Activated T-helper 17 cell treated with anti-CD3 and anti-CD28 coated beads, Interleukin-2, amount 50 U/mL, for 72 hours (primary cell): ENCODE measurements around the gene NCKAP1. TPM values are rescaled to one million over a fixed set of nuclear protein-coding genes. Genes with fewer than 3 reads are reported as not detected.

Experiments used
- ATAC-seq: fragments of 150-1000 bp; cut with Tn5 transposase; replicated peaks from 2 replicates; pipeline ENCODE4 v1.10.0; 2021; ENCODE audit warnings: mild to moderate bottlenecking, moderate library complexity
- H3K27ac Mint-ChIP-seq: one replicate; pipeline ENCODE4 v1.8.0; 2022; ENCODE audit warnings: mixed read lengths
- H3K27me3 Mint-ChIP-seq: one replicate; pipeline ENCODE4 v1.8.0; 2022; ENCODE audit warnings: mixed read lengths
- H3K36me3 Mint-ChIP-seq: one replicate; pipeline ENCODE4 v1.8.0; 2022; ENCODE audit warnings: low read depth, mild to moderate bottlenecking, mixed read lengths
- H3K4me1 Mint-ChIP-seq: one replicate; pipeline ENCODE4 v1.8.0; 2022; ENCODE audit warnings: mixed read lengths
- H3K4me3 Mint-ChIP-seq: one replicate; pipeline ENCODE4 v1.8.0; 2022; ENCODE audit warnings: mild to moderate bottlenecking, mixed read lengths
- H3K9me3 Mint-ChIP-seq: one replicate; pipeline ENCODE4 v1.8.0; 2022; ENCODE audit warnings: mixed read lengths
- total RNA-seq, 2 donors: library from RNA; stranded (reverse); gene quantifications; one replicate each; pipeline ENCODE4 v1.2.3, GENCODE V29; 2022

NCKAP1 gene
- total RNA-seq, 2 donors from 2014 or later = 7.6 to 8.4 TPM

DNA sequence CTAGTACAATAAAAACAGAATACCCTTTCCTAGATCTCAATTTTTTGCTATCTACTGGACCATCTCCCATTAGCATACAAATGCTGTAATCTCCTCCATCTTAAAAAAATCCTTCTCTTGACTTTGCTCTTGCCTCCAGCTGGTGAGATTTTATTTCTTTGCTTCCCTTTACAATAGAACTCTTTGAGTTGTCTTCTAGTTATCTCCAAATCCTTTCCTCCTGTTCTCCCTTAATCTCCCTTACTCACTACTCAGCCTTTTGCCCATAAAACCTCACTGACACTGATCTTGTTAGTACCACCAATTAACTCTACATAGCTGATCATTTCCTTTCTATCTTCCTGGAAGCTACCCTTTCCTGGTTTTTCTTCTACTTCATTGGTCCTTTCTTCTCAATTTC lies 108.3 kb downstream of the NCKAP1 start:
- no peak for ATAC-seq
- Mint-ChIP-seq H3K9me3 (no peaks in the 10 kb centered on the region), H3K36me3 (peaks cover 57% of the 10 kb centered on the region), H3K4me1 (peaks cover 3% of the 10 kb centered on the region), H3K27ac (no peak overlapping the region), H3K4me3 (no peak overlapping the region), H3K27me3 (no peaks in the 10 kb centered on the region)

DNA sequence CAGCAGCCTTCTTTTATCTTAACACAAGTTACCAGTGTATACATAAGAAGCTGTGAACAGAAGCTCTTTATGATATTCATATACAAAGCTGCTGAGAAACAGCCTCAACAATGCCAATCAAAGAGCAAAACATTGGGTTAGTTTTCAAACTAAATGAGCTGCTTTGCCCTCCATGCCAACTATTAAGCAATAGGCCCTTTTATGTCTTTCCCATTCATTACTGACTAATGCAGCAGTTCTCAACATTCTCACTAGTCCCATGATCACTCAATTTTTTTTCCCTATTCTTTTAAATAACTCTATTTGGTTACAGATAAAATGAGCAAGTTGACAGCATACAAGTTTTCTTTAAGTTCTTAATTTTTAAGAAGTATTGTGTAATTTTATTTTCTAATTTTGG lies 114.0 kb downstream of the NCKAP1 start:
- Mint-ChIP-seq H3K4me3 (no peak overlapping the region), H3K9me3 (no peaks in the 10 kb centered on the region), H3K27me3 (no peaks in the 10 kb centered on the region), H3K4me1 (no peaks in the 10 kb centered on the region), H3K27ac (no peak overlapping the region), H3K36me3 (peaks cover 48% of the 10 kb centered on the region)
- no peak for ATAC-seq

DNA sequence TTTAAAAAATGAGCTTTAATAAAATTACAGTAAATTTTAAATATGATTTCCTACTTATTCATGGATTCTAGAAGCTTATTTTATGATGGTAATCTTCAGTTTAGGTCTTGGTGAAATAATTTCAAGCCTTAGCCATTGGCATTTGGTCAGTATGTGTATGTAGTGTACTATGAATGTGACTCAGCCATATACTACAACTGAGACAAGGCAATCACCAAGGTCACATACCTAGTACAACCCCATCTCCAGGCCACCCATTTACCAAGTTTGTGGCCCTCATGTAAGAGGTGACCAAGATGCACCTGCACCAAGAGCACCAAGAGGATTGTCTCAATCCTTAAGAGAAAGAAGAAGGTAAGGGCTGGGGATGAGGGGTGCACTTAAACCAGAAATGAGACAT lies 117.0 kb downstream of the NCKAP1 start:
- H3K9me3 Mint-ChIP-seq = no peaks in the 10 kb centered on the region
- H3K27me3 Mint-ChIP-seq = no peaks in the 10 kb centered on the region
- no peak for ATAC-seq
- H3K36me3 Mint-ChIP-seq = peaks cover 23% of the 10 kb centered on the region
- no peak overlapping the region for H3K4me3 Mint-ChIP-seq
- H3K4me1 Mint-ChIP-seq = no peaks in the 10 kb centered on the region
- H3K27ac Mint-ChIP-seq = no peak overlapping the region

DNA sequence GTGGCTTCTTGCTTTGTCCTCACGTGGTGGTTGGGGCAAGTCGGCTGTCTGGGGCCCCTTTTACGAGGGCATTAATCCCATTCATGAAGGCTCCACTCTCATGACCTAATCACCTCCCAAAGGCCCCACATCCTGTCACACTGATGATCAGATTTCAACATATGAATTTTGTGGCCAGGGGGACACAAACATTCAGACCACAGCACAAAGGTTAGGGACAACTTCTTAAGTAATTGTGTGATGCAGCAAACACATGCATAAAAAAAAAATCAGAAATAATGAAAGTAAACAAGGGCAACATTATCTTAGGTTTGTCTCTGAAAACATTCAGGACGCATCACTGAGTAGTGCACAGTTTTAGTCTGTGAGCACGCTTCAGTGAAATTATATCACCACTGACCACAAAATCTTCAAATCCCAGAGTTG lies 117.6 kb downstream of the NCKAP1 start:
- ATAC-seq = no peak
- no peaks in the 10 kb centered on the region for H3K9me3 Mint-ChIP-seq
- no peaks in the 10 kb centered on the region for H3K27me3 Mint-ChIP-seq
- peaks cover 19% of the 10 kb centered on the region for H3K36me3 Mint-ChIP-seq
- H3K27ac Mint-ChIP-seq = no peak overlapping the region
- no peaks in the 10 kb centered on the region for H3K4me1 Mint-ChIP-seq
- H3K4me3 Mint-ChIP-seq = no peak overlapping the region

DNA sequence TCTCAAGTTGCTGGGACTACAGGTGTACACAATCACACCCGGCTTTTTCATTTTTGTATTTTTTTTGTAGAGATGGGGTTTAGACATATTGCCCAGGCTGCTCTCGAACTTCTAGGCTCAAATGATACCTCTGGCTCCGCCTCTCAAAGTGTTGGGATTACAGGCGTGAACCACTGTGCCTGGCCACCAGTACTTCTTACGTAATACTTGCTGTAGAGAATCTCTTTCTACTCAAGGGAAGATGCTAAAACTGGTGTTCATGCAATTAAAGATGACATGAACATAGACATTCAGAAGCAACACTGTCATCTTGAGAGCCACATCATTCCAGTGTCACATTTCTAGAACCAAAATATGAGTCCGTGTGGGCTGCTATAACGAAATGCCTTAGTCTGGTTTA lies 118.2 kb downstream of the NCKAP1 start:
- no peak for ATAC-seq
- H3K36me3 Mint-ChIP-seq = peaks cover 19% of the 10 kb centered on the region
- no peak overlapping the region for H3K4me3 Mint-ChIP-seq
- H3K9me3 Mint-ChIP-seq = no peaks in the 10 kb centered on the region
- H3K27me3 Mint-ChIP-seq = no peaks in the 10 kb centered on the region
- no peak overlapping the region for H3K27ac Mint-ChIP-seq
- no peaks in the 10 kb centered on the region for H3K4me1 Mint-ChIP-seq

DNA sequence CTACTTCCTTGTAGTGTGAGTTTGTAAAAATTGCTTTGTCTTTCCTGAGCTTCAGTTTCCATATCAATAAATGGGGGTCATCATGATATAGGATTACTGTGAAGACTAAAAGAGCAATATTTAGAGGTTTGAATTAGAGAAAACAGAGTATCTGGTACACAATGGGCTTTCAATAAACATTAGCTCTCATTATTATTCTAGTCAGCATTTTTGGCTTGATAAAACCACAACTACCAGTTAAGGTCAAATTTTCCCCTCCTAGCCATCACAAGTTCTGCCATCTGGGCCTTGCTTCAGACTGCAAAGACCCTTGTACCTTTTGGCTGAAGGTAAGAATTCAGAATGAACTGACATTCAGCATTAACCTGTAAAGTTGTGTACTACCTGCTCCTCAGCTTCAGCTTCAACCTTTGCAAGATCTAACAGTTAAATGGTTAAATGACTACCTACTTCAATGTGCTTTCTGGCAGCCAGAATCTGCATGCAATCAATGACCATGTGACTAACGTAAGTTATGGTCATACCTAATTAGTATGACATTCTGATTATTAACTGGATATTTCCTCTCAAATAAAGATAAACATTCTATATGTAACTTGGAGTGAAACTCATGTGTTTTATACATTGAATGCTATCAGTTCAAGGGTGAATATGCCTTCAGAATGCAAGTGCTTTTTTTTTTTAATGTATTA lies 119.2 kb downstream of the NCKAP1 start:
- ATAC-seq = no peak
- Mint-ChIP-seq H3K27ac (no peak overlapping the region), H3K27me3 (no peaks in the 10 kb centered on the region), H3K36me3 (peaks cover 16% of the 10 kb centered on the region), H3K4me3 (no peak overlapping the region), H3K4me1 (no peaks in the 10 kb centered on the region), H3K9me3 (no peaks in the 10 kb centered on the region)

DNA sequence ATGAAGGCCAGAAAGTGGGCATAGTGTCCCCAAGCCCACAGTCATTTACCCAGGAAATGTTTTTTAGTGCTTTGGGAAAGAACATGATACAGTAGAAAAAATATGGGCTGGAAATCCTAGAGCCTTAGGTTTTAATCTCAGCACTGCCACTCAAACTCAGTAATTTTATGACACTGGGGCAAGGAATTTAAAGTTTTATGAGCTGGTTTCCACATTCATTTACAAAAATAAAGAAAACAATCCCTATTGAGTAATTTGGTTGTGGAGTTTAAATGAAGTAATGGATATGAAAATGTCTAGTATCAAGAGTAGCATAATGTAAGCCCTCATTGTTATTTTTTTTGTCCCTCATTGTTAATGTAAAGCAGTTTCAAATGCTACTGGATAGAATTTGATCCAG lies 120.3 kb downstream of the NCKAP1 start:
- H3K27ac Mint-ChIP-seq = no peak overlapping the region
- H3K4me1 Mint-ChIP-seq = no peaks in the 10 kb centered on the region

DNA sequence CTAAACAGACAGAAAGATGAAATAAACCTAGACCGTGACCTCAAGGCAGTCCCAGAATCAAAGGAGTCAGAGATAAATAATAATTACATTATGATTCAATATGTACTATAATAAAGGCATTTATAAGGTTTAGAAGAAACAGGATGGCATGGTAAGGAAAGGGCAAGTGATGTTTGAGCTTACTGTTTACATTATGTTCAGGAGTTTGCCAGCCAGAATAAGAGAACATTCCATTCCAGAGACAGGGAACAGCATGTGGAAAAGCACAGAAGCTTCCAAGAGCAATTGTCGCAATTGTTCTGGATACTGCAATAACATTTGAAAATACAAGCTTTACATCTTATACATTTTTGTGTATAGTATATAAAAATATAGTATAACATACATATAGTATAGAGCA lies 121.8 kb downstream of the NCKAP1 start:
- H3K27ac Mint-ChIP-seq = no peak overlapping the region
- no peak overlapping the region for H3K4me3 Mint-ChIP-seq
- H3K9me3 Mint-ChIP-seq = peaks cover 3% of the 10 kb centered on the region
- no peak for ATAC-seq
- H3K4me1 Mint-ChIP-seq = peaks cover 4% of the 10 kb centered on the region
- peaks cover 5% of the 10 kb centered on the region for H3K36me3 Mint-ChIP-seq
- H3K27me3 Mint-ChIP-seq = no peaks in the 10 kb centered on the region

More for the DNA sequence above, 120.3 kb downstream of the NCKAP1 start:
- Mint-ChIP-seq H3K36me3 (peaks cover 5% of the 10 kb centered on the region), H3K27me3 (no peaks in the 10 kb centered on the region), H3K9me3 (no peaks in the 10 kb centered on the region), H3K4me3 (no peak overlapping the region)
- ATAC-seq = no peak

DNA sequence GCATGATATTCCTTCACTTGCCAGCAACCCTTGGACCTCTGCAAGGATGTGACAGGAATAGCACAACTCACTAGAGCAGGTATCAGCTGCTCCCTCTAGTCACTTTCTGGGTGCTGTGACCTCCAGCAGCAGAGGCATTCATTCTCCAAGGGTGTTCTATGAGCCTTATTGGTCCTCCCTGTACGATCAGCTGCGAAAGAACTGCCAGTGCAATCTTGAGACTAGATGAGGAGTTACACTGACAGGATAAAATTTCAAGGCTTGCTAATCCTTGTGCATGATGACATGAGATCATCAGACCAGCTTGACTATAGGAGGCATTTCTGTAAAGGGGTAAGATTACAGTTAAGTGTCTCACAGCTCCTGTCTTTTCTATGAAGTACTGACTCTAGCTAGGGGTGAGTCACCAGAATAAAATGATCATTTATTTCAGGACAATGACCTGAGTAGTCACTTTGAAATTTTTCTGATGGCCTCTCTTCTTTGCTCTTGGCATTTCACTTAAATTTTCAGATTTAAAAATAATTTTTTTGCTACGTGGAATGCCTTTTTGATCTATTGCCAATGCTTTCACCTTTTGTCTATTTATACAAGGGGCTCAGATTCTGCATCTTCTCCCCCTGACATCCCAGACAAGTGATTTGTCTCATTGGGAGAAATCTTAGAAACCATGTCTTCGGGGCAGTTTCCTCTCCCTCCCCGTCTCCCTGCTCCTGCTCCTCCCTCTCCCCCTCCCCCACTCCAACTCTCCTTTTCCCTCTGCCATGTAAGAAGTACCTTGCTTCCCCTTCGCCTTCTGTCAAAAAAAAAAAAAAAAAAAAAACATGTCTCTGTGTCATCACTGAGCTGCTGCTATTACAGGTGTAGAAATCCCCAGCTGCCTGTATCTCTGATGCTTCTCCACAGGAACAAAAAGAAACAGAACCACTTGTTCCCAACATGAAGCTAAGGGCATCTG lies 122.6 kb downstream of the NCKAP1 start:
- no peaks in the 10 kb centered on the region for H3K27me3 Mint-ChIP-seq
- H3K36me3 Mint-ChIP-seq = peaks cover 5% of the 10 kb centered on the region
- ATAC-seq = no peak
- H3K27ac Mint-ChIP-seq = no peak overlapping the region
- peaks cover 4% of the 10 kb centered on the region for H3K4me1 Mint-ChIP-seq
- peaks cover 3% of the 10 kb centered on the region for H3K9me3 Mint-ChIP-seq
- H3K4me3 Mint-ChIP-seq = no peak overlapping the region

DNA sequence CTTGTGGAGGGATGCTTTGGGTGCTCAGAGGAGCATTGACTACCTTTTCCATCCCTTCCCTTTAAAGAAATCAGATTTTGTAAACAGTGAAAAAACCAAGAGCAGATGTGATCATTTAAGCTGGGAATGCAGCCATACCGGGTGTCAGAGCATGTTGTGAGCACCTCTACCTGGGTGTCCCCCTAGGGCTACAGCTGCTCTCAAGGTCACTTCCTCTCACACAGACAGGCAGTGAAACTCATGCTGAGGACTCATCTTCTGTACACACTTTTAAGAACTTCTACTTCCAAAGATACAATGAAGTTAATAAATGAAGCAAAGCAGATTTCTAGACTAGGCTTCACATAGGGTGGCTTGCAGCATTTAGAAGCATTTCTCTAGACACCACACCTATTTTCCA lies 123.4 kb downstream of the NCKAP1 start:
- no peak overlapping the region for H3K27ac Mint-ChIP-seq
- peaks cover 3% of the 10 kb centered on the region for H3K9me3 Mint-ChIP-seq
- no peak overlapping the region for H3K4me3 Mint-ChIP-seq
- H3K36me3 Mint-ChIP-seq = peaks cover 5% of the 10 kb centered on the region
- no peak for ATAC-seq
- peaks cover 4% of the 10 kb centered on the region for H3K4me1 Mint-ChIP-seq
- H3K27me3 Mint-ChIP-seq = no peaks in the 10 kb centered on the region

DNA sequence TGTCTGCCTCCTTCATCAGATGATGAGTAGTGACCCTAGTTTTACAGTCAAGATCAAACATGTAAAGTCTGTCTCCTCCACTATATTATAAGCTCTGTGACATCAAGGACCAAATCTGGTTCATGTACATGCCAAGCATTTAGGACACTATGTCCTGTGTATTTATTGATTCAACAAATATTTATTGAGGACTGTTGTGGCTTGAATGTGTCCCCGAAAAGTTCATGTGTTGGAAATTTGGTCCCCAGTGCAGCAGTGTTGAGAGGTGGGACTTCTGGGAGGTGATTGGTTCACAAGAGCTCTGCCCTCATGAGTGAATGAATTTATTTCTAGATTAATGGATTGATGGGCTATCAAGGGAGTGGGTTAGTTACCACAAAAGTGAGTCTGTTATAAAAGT lies 125.2 kb downstream of the NCKAP1 start:
- no peak for ATAC-seq
- peaks cover 3% of the 10 kb centered on the region for H3K9me3 Mint-ChIP-seq
- no peak overlapping the region for H3K27ac Mint-ChIP-seq
- no peak overlapping the region for H3K4me3 Mint-ChIP-seq
- peaks cover 5% of the 10 kb centered on the region for H3K36me3 Mint-ChIP-seq
- H3K27me3 Mint-ChIP-seq = no peaks in the 10 kb centered on the region
- peaks cover 4% of the 10 kb centered on the region for H3K4me1 Mint-ChIP-seq

DNA sequence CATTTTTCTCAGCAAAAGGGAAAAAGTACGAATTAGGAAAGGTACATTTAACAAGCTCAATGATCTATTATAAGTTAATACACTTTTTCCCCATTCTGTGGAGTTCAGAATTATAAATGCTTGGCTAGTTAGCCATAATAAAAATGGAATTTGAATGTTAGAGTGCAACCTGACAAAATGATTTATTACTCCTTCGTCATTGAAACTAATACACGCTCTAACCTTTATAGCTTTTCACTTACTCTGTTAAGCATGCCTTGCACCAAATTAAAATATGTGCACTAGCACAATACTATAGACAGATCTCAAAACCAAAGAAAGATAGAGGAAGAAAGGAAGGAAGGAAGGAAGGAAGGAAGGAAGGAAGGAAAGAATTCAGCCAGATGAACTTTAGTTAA lies 125.7 kb downstream of the NCKAP1 start:
- H3K36me3 Mint-ChIP-seq = peaks cover 5% of the 10 kb centered on the region
- peaks cover 3% of the 10 kb centered on the region for H3K9me3 Mint-ChIP-seq
- H3K4me3 Mint-ChIP-seq = no peak overlapping the region
- peaks cover 4% of the 10 kb centered on the region for H3K4me1 Mint-ChIP-seq
- no peak overlapping the region for H3K27ac Mint-ChIP-seq
- no peaks in the 10 kb centered on the region for H3K27me3 Mint-ChIP-seq
- no peak for ATAC-seq

DNA sequence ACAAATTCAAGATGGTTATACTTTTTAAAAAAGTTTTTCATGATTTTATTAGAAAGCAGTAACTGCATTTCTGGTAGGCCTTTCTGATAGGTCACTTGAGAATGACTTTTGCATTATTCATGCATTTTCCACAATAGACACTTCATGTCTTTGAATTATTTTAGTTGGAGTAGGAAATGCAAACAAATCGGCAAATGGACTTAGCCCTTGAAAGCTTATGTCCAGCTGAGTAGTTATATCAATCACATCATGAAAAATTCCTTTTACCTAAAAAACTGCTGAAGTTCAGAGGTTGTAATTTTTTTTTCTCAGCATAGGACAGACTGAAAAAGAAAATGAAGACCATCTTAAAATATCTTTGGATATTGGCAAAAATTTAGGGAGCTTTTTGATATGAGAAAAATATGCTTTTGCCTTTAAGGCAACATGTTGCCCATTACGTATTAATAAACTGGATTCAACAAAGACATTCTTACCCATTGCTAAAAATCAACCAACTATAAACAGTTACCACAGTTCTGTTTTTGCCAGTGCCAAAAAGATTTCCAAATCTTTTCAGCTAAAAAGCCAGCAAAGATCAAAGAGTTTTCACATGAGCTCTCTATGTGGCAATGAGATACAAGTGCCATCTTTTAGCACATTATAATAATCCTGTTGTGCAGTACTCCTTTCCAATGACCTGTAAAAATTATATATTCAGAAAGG lies 126.3 kb downstream of the NCKAP1 start:
- ATAC-seq = no peak
- Mint-ChIP-seq H3K9me3 (peaks cover 3% of the 10 kb centered on the region), H3K27me3 (no peaks in the 10 kb centered on the region), H3K27ac (no peak overlapping the region), H3K4me3 (no peak overlapping the region), H3K4me1 (peaks cover 4% of the 10 kb centered on the region), H3K36me3 (peaks cover 5% of the 10 kb centered on the region)

DNA sequence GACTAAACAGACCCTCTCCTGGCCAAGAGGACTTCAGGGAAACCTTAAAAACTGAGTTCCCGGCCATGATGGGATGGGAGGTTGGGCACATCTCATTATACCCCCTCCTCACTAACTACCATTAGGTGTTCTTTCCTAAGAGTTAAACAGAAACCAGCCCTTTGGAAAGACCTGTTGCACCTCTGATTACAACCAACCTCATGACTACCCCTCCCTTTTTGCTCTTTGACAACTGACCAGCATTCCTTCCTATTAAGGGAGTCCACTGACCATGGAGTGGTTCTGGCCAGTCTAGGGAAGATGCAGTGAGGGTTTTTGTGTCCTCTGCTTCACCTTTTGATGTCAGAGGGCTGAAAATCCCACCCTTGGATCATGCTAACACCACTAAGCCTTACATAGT lies 127.3 kb downstream of the NCKAP1 start:
- Mint-ChIP-seq H3K9me3 (peaks cover 3% of the 10 kb centered on the region), H3K36me3 (peaks cover 5% of the 10 kb centered on the region), H3K27ac (no peak overlapping the region)

More for the DNA sequence above, 127.3 kb downstream of the NCKAP1 start:
- Mint-ChIP-seq H3K4me3 (no peak overlapping the region), H3K27me3 (no peaks in the 10 kb centered on the region), H3K4me1 (peaks cover 4% of the 10 kb centered on the region)
- no peak for ATAC-seq
